Uterus (tissue), 4 donors: ENCODE measurements around the gene KLF15. TPM values are rescaled to one million over a fixed set of nuclear protein-coding genes. Genes with fewer than 3 reads are reported as not detected.

ENCODE experiments used
- DNase-seq, 2 donors: peaks; one replicate each; pipeline ENCODE4 v3.0.0-alpha.2; 2019 to 2020
- H3K27ac ChIP-seq, 2 donors: fragments of 200-600 bp; sonication (generic); 1 replicate in 1 of 2; 2 replicates in 1 of 2; pipeline ENCODE4 v1.5.1; 2016 to 2018
- H3K27me3 ChIP-seq, 2 donors: fragments of 200-600 bp; sonication (generic); one replicate each; pipeline ENCODE4 v1.5.1; 2018 to 2019; ENCODE audit warnings: control low read depth in 1 of 2
- H3K36me3 ChIP-seq, 2 donors: fragments of 200-600 bp; sonication (generic); one replicate each; pipeline ENCODE4 v1.5.1; 2019; ENCODE audit warnings: control low read depth in 1 of 2
- H3K4me1 ChIP-seq, 2 donors: fragments of 200-600 bp; sonication (generic); one replicate each; pipeline ENCODE4 v1.5.1; 2018 to 2019; ENCODE audit warnings: control low read depth in 1 of 2
- H3K4me3 ChIP-seq, 2 donors: fragments of 200-600 bp; sonication (generic); 1 replicate in 1 of 2; 2 replicates in 1 of 2; pipeline ENCODE4 v1.5.1; 2018 to 2019; ENCODE audit warnings: mild to moderate bottlenecking in 1 of 2
- H3K9me3 ChIP-seq, 2 donors: fragments of 200-600 bp; sonication (generic); one replicate each; pipeline ENCODE4 v1.5.1; 2019; ENCODE audit warnings: control low read depth in 1 of 2
- POLR2A ChIP-seq, 2 donors: fragments of 450-650 bp; IDR thresholded peaks; one replicate each; pipeline ENCODE4 v1.6.1; 2016; ENCODE audit warnings: antibody characterized with exemption in 2 of 2, mild to moderate bottlenecking in 1 of 2, moderate library complexity in 1 of 2
- intact Hi-C: fragments of 100-400 bp; cut with DNase I; formaldehyde crosslinking; loops from one replicate; pipeline ENCODE4 v1.15.1; 2023; ENCODE audit warnings: low total_unique reads
- total RNA-seq, 4 donors: library from RNA; depleted of rRNA in 3 of 4; stranded (reverse); fragments of >200 nt in 3 of 4; gene quantifications; one replicate each; pipeline versions ENCODE4 v1.1.0 to v1.2.4, GENCODE V29; 2014 to 2023
- TF ChIP-seq, protein P1 (sequence below), 4 experiments: fragments of 200-600 bp in 2 of 4; fragments of 450-650 bp in 2 of 4; sonication (generic) in 2 of 4; IDR thresholded peaks; one replicate each; pipeline ENCODE4 v1.5.1; 2016 to 2019; ENCODE audit warnings: antibody characterized with exemption in 4 of 4, mild to moderate bottlenecking in 2 of 4, moderate library complexity in 1 of 4
- donor health status: DM: yes; HTN: yes; CAD: no.

The KLF15 gene
- total RNA-seq, 4 donors from 2014 or later, result 1.9 to 23.4 (median 18.2) TPM

DNA sequence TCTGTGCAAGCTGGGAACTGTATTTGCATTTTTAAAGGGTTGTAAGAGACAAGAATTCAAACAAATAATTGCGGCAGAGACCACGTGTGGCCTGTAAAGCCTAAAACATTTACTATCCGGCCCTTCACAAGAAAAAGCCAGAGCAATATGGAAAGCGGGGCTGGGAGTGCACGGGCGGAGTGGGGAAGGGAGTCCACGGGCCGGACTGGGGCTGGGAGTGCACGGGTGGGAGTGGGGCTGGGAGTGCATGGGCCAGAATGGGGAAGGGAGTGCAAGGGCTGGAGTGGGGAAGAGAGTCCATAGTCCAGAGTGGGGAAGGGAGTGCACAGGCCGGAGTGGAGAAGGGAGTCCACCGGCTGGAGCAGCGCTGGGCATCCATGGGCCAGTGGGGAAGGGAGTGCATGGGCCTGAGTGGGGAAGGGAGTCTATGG, 41.2 kb downstream of the KLF15 start:
- H3K27ac ChIP-seq, result no peak overlapping the region
- no peaks in the 10 kb centered on the region for H3K27me3 ChIP-seq
- no peaks in the 10 kb centered on the region for H3K4me1 ChIP-seq
- intact Hi-C loops, result no loop called here
- no peak overlapping the region for H3K4me3 ChIP-seq
- no peaks in the 10 kb centered on the region for H3K9me3 ChIP-seq
- TF ChIP-seq, protein P1, sequence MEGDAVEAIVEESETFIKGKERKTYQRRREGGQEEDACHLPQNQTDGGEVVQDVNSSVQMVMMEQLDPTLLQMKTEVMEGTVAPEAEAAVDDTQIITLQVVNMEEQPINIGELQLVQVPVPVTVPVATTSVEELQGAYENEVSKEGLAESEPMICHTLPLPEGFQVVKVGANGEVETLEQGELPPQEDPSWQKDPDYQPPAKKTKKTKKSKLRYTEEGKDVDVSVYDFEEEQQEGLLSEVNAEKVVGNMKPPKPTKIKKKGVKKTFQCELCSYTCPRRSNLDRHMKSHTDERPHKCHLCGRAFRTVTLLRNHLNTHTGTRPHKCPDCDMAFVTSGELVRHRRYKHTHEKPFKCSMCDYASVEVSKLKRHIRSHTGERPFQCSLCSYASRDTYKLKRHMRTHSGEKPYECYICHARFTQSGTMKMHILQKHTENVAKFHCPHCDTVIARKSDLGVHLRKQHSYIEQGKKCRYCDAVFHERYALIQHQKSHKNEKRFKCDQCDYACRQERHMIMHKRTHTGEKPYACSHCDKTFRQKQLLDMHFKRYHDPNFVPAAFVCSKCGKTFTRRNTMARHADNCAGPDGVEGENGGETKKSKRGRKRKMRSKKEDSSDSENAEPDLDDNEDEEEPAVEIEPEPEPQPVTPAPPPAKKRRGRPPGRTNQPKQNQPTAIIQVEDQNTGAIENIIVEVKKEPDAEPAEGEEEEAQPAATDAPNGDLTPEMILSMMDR (IDR thresholded peaks at IDR 0.05), result no peak
- no peak for TF ChIP-seq POLR2A (IDR thresholded peaks at IDR 0.05)
- no peak for DNase-seq
- H3K36me3 ChIP-seq, result no peaks in the 10 kb centered on the region

DNA sequence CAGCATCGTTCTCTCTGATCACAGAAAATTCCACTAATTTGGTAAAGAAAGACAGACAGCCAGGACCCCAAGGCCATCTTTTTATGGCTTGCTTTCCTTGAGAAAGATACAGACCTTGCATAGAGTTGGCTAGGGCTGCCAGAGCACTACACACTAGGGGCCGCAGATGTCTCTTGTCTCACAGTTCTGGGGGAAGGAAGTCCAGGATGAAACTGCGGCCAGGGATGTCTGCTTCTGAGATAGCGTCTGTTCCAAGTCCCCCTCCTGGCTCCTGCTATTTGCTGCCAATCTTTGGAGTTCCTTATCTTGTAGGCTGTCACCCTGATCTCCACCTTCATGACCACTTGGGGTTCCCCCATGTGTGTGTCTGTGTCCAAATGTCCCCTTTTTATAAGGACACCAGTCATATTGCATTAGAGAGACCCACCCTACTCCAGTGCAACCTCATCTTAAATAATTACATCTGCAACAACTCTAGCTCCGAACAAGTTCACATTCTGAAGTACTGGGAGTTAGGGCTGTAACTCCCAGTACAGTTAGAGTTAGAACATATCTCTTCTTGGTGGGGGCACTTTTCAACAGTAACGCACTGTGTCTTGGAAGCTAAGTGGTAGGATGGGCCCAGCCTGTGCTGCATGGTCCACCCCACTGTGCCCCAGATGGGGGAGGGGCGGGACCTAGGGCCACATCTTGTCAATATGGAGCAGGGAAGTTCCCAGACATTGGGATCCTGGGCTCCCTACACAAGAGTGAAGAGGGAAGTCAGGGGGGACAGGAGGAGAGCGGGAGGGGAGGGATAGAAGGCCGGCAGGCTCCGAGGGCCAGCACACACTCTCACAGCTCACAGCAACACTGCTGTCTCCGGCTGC, 42.2 kb downstream of the KLF15 start:
- intact Hi-C loops, result no loop called here
- H3K4me3 ChIP-seq, result no peak overlapping the region
- no peaks in the 10 kb centered on the region for H3K9me3 ChIP-seq
- DNase-seq, result no peak
- peak overlapping the region in 1 of 2 donors; percentile 29 for H3K27ac ChIP-seq
- TF ChIP-seq, protein P1 (IDR thresholded peaks at IDR 0.05), result no peak
- no peak for TF ChIP-seq POLR2A (IDR thresholded peaks at IDR 0.05)
- no peaks in the 10 kb centered on the region for H3K27me3 ChIP-seq
- H3K4me1 ChIP-seq, result no peaks in the 10 kb centered on the region
- H3K36me3 ChIP-seq, result no peaks in the 10 kb centered on the region

DNA sequence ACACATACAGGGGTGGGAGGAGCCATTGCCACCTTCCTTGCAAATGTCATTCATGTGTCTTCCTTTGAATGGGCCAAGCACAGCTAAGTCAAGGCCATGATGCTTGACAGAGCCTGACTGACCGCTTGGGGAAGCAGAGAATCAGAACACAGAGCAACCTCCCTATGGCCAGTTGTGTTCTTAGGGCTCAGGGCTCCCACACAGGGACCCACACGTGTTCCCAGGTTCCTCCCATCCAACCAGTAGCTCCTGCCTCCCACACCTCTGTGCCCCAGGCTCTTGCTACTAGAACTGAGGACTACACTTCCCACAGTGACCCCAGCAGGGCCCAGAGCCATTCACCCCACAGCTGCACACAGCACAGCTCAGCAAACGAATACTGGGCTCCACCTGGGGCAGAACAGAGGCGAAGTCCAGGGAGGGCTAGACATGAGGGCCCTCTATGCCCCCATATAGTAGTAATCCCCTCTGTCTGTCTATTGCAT, 42.9 kb downstream of the KLF15 start:
- no peak for DNase-seq
- Histone ChIP-seq H3K9me3 (no peaks in the 10 kb centered on the region), H3K36me3 (no peaks in the 10 kb centered on the region), H3K27me3 (no peaks in the 10 kb centered on the region), H3K4me1 (no peaks in the 10 kb centered on the region), H3K27ac (peak overlapping the region in 1 of 2 donors; percentile 10), H3K4me3 (no peak overlapping the region)
- no peak for TF ChIP-seq POLR2A (IDR thresholded peaks at IDR 0.05)
- TF ChIP-seq, protein P1 (IDR thresholded peaks at IDR 0.05), result no peak
- intact Hi-C loops, result no loop called here

DNA sequence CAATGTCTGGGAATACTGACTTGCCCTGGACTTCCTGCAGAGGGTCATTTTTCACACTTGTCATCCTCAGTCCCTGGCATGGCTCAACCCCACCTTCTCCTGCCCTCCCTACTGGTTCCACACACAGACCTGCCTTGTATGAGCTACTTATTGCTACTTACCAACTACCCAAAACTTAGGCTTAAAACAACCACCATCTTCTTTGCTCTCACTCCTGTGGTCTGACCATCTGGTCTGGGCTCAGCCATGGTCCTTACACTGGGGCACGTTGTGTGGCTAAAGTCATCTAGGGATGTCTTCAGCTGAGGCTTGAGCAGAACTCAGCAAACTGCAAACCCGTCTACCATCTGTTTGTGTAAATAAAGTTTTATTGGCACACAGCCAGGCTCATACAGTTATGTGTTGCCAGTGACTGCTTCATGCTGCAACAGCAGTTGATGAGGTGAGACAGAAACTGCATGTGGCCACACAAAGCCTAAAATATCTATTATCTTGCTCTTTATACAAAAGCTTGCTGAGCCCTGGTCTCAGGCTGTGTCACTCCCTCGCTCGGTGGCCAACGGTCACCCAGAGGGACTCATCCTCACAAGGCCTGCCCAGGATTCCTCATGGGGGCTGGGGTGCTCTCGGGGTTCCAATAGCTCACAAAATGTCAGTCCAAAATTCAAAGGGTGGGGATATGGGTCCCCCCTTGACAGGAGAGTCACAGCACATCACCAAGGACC, 43.5 kb downstream of the KLF15 start:
- TF ChIP-seq, protein P1 (IDR thresholded peaks at IDR 0.05), result no peak
- no peak for TF ChIP-seq POLR2A (IDR thresholded peaks at IDR 0.05)
- no peaks in the 10 kb centered on the region for H3K4me1 ChIP-seq
- H3K9me3 ChIP-seq, result no peaks in the 10 kb centered on the region
- no peak overlapping the region for H3K27ac ChIP-seq
- no peaks in the 10 kb centered on the region for H3K36me3 ChIP-seq
- H3K27me3 ChIP-seq, result no peaks in the 10 kb centered on the region
- H3K4me3 ChIP-seq, result no peak overlapping the region
- DNase-seq, result no peak
- intact Hi-C loops, result no loop called here

DNA sequence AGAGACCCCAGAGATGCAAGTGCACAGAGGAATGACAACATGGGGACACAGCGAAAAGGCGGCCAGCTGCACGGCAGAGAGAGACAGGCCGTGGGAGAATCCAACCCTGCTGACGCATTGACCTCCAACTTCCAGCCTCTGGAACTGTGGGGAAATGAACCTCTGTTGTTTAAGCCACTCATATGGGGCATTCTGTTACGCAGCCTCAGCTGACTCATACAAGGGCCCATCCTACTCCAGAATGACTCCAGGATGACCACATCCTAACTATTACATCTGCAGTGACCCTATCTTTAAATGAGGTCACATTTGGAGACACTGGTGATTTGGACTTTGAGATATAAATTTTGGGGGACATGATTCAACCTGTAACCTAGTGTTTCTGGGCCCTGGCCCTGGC, 44.0 kb downstream of the KLF15 start:
- Histone ChIP-seq H3K4me1 (no peaks in the 10 kb centered on the region), H3K27me3 (no peaks in the 10 kb centered on the region), H3K4me3 (no peak overlapping the region), H3K27ac (no peak overlapping the region), H3K36me3 (no peaks in the 10 kb centered on the region), H3K9me3 (no peaks in the 10 kb centered on the region)
- TF ChIP-seq POLR2A (IDR thresholded peaks at IDR 0.05), result no peak
- TF ChIP-seq, protein P1 (IDR thresholded peaks at IDR 0.05), result no peak
- DNase-seq, result no peak
- intact Hi-C loops, result no loop called here
